Lower leg skin (tissue), 4 donors: ENCODE measurements around the gene XK. TPM values are rescaled to one million over a fixed set of nuclear protein-coding genes. Genes with fewer than 3 reads are reported as not detected.

Source experiments
- DNase-seq, 2 donors: peaks; one replicate each; pipeline ENCODE4 v3.0.0-alpha.2; 2019; ENCODE audit warnings: low spot score in 2 of 2
- H3K4me3 ChIP-seq: fragments of 200-600 bp; sonication (generic); 2 replicates; pipeline ENCODE4 v1.5.1; 2017; ENCODE audit warnings: mild to moderate bottlenecking, low read depth; ENCODE audit not compliant: poor library complexity, severe bottlenecking
- POLR2A ChIP-seq, 2 donors: fragments of 450-650 bp; IDR thresholded peaks; one replicate each; pipeline ENCODE4 v1.6.1; 2016 to 2017; ENCODE audit warnings: antibody characterized with exemption in 2 of 2, mild to moderate bottlenecking in 1 of 2, moderate library complexity in 1 of 2
- WGBS, 2 donors: methylation state at CpG; one replicate each; pipeline ENCODE4 v1.1.5; 2018; 5-methylcytosine and 5-hydroxymethylcytosine counted together
- intact Hi-C: fragments of 100-400 bp; cut with DNase I; formaldehyde crosslinking; loops from one replicate; pipeline ENCODE4 v1.15.0; 2023; ENCODE audit warnings: low total_unique reads
- total RNA-seq, 4 donors: library from RNA; depleted of rRNA; stranded (reverse); fragments of >200 nt; gene quantifications; one replicate each; pipeline ENCODE4 v1.1.0, GENCODE V29; 2016
- TF ChIP-seq, protein P1 (sequence below), 3 donors: fragments of 450-650 bp; IDR thresholded peaks; one replicate each; pipeline ENCODE4 v1.5.1; 2016; ENCODE audit warnings: antibody characterized with exemption in 3 of 3, mild to moderate bottlenecking in 3 of 3, moderate library complexity in 2 of 3

XK gene
- total RNA-seq, 4 donors from 2014 or later, result 1.1 to 2.5 (median 1.6) TPM

DNA sequence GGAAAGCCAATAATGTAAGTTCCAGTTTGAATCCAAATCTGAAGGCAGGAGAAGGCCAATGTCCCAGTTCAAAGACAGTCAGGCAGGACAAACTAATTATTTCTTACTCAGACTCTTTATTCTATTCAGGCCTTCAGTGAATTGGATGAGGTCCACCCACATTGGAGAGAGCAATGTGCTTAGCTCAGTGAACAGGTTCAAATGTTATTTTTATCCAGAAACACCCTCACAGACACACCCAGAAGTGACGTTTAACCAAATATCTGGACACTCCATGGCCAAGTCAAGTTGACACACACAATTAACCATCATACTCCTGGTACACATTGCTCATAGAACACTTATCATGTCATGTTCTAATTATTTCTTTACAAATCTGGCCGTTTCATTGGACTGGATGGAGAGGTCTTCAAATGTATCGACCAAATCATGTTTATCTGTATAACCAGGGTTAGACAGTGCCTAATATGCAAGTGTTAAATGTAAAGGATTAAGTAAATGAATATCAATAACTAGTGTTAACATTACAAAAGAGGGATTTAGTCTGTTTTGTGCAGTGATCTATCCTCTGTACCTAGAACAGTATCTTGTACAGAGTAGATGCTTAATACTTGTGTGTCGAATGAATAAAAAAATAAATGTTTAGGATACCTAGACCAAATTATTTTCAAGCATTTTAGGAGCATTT is 27.1 kb upstream of the XK start:
- 67 to 72% methylated on average over 4 of the region's 4 CpGs for WGBS, 2 donors

DNA sequence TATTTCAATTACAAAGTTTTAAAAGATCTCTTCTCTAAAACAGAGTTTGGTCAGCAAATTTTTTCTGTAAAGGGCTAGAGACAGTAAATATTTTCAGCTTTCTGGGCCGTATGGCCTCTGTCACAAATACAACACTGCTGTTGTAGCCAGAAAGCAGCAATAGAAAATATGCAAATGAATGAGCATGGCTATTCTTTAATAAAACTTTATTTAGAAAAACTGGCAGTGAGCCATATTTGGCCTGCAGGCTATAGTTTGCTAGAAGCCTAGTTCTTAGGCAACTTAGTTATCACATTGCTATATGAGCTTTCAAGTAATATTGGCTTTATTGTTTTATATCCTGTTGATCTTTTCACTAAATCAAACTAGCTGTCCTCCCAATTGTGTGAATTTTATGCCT is 26.5 kb upstream of the XK start:
- DNase-seq, result no peak
- no peak overlapping the region for H3K4me3 ChIP-seq
- TF ChIP-seq POLR2A (IDR thresholded peaks at IDR 0.05), result no peak
- TF ChIP-seq, protein P1, sequence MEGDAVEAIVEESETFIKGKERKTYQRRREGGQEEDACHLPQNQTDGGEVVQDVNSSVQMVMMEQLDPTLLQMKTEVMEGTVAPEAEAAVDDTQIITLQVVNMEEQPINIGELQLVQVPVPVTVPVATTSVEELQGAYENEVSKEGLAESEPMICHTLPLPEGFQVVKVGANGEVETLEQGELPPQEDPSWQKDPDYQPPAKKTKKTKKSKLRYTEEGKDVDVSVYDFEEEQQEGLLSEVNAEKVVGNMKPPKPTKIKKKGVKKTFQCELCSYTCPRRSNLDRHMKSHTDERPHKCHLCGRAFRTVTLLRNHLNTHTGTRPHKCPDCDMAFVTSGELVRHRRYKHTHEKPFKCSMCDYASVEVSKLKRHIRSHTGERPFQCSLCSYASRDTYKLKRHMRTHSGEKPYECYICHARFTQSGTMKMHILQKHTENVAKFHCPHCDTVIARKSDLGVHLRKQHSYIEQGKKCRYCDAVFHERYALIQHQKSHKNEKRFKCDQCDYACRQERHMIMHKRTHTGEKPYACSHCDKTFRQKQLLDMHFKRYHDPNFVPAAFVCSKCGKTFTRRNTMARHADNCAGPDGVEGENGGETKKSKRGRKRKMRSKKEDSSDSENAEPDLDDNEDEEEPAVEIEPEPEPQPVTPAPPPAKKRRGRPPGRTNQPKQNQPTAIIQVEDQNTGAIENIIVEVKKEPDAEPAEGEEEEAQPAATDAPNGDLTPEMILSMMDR (IDR thresholded peaks at IDR 0.05), result no peak
- 80 to 86% methylated on average over 1 of the region's 1 CpG for WGBS, 2 donors
- intact Hi-C loops, result no loop called here

More for the DNA sequence above, 27.1 kb upstream of the XK start:
- TF ChIP-seq POLR2A (IDR thresholded peaks at IDR 0.05), result no peak
- TF ChIP-seq, protein P1 (IDR thresholded peaks at IDR 0.05), result no peak
- intact Hi-C loops, result no loop called here
- no peak for DNase-seq
- H3K4me3 ChIP-seq, result no peak overlapping the region

DNA sequence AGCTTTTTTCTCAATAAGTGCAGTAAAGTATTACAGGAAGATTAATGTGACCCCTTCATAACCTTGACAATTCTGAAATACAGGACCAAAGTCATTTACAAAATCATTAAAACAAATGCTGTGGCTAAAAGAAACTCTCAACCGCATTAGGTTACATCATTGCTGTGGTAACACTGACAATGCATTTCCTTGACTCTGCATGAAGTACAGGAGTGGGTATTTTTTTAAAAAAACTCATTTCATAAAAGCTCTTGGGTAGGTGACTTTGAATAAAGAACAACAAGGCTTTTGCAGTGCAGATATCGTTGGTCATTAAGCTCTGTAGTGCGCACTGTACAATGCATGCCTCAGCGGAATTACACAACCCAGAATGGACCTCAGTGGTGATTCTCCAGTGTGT is 23.4 kb upstream of the XK start:
- TF ChIP-seq POLR2A (IDR thresholded peaks at IDR 0.05), result no peak
- TF ChIP-seq, protein P1 (IDR thresholded peaks at IDR 0.05), result no peak
- H3K4me3 ChIP-seq, result no peak overlapping the region
- intact Hi-C loops, result no loop called here
- DNase-seq, result no peak
- WGBS, 2 donors, result 79 to 88% methylated on average over 4 of the region's 4 CpGs

DNA sequence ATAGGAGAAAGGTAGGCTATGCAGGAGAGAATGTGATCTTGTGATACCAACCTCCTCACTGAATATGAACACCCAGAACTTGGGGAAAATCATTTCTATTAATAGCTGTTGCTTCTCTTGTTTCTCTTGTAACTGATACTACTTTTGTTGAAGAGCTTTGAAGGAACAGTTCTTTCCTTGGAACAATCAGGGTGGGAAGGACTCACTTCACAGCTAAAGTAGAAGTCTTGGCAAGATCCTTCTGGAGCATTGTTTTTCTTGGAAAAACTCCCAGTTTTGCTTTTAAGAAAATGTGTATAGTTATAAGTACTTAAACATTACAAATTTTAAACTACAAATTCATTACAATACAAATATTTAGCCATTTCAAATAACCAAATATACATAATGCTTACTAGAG is 19.1 kb upstream of the XK start:
- no peak for TF ChIP-seq POLR2A (IDR thresholded peaks at IDR 0.05)
- TF ChIP-seq, protein P1 (IDR thresholded peaks at IDR 0.05), result no peak
- no peak for DNase-seq
- no peak overlapping the region for H3K4me3 ChIP-seq
- intact Hi-C loops, result no loop called here

DNA sequence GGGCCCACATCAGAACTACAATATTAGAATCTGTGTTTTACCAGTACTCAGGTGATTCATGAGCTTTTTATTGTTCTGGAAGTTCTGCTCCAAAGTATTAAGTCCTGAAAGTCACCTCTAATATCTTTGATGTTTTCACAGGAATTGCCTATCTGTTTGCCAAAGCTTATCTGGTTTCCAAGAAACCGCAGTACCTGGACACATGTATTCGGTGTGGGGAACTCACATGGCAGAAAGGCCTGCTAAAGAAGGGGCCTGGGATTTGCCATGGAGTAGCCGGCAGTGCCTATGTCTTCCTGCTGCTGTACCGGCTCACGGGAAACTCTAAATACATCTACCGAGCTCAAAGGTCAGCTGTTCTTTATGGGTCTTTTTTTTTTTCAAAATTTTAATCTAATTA is 18.4 kb upstream of the XK start:
- DNase-seq, result no peak
- no peak overlapping the region for H3K4me3 ChIP-seq
- intact Hi-C loops, result no loop called here
- TF ChIP-seq, protein P1 (IDR thresholded peaks at IDR 0.05), result no peak
- no peak for TF ChIP-seq POLR2A (IDR thresholded peaks at IDR 0.05)
- WGBS, 2 donors, result 83 to 88% methylated on average over 6 of the region's 6 CpGs

DNA sequence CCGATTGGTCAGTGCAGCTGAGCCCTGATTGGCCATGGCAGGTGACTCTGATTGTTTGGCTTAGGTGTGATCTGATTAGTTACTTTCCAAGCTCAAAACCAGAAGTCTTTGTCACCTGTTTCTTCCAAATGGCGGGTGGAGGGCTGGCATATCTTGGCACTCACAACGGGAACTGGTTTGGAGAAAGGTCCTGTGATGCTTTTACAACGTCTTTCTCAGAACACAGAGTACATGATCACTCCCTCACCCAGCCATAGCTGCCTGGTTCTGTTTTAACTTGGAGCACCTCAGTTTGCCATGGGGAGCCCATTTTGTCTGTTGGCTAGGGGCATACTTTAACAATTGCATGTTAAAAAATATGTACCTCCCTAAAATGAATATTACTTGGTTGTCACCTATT is 13.0 kb upstream of the XK start:
- no peak for DNase-seq
- H3K4me3 ChIP-seq, result no peak overlapping the region
- TF ChIP-seq, protein P1 (IDR thresholded peaks at IDR 0.05), result no peak
- TF ChIP-seq POLR2A (IDR thresholded peaks at IDR 0.05), result no peak
- 62 to 70% methylated on average over 4 of the region's 4 CpGs for WGBS, 2 donors
- intact Hi-C loops, result no loop called here
